ENCODE data around the gene ITGA6.
"Not testable (repeated sequence)": the region's sequence is repeated elsewhere in the genome, so short reads cannot be mapped to it uniquely, and the experiment has no call there.

ITGA6 gene

DNA sequence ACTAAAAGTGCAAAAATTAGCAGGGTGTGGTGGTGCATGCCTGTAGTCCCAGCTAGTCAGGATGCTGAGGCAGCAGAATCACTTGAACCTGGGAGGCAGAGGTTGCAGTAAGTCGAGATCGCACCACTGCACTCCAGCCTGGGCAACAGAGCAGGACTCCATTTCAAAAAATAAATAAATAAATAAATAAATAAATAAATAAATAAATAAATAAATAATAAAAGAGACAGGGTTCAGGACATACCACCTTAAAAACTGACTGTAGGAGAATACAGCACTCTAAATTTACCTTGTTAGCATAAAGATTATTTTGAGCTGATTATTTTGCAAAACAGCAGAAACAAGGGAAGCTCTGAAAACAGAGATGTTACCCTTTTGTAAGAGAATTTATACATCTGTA, 105.1 kb downstream of the ITGA6 start:
- not testable (repeated sequence) for DNase-seq

DNA sequence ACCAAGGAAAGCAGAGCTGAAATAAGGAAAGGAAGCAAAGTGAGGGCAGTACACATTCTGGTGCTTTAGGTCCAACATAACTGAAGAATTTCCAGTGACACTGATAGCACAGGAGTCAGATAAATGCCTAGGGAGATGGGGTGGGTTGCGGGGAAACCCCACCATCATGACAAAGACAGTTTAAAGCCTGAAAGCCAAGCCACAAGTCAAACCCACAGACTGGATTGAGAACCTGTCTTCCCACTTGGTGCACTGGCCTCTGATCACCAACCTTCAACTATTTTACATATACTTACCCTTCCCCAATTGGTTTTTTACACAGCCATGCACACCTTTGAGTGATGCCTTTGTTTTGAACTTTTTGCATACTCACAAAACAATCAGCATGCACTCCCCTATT, 106.3 kb downstream of the ITGA6 start:
- no peak for DNase-seq

DNA sequence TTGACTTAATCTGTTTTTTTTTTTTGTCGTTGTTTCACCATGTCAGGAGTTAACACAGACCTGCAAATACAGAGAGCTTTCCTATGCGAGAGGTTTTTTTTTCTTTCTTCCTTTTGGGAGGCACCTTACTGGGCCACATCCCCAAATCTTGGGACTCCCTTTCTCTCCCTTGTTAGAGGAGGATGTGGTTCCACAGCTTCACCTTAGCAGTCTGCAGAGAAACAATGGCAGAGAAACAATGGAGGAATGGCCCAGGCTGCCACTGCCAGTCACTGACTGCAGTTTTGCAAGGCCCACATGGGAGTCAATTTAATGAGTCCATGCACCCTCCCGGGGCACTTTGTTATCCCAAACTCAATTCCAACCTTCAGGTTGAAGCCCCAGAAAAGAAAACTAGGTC, 107.7 kb downstream of the ITGA6 start:
- DNase-seq: no peak

DNA sequence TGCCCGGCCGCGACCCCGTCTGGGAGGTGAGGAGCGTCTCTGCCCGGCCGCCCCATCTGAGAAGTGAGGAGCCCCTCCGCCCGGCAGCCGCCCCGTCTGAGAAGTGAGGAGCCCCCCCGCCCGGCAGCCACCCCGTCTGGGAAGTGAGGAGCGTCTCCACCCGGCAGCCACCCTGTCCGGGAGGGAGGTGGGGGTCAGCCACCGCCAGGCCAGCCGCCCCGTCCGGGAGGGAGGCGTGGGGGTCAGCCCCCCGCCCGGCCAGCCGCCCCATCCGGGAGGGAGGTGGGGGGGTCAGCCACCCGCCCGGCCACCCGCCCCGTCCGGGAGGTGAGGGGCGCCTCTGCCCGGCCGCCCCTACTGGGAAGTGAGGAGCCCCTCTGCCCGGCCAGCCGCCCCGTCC, 110.5 kb downstream of the ITGA6 start:
- not testable (repeated sequence) for DNase-seq

DNA sequence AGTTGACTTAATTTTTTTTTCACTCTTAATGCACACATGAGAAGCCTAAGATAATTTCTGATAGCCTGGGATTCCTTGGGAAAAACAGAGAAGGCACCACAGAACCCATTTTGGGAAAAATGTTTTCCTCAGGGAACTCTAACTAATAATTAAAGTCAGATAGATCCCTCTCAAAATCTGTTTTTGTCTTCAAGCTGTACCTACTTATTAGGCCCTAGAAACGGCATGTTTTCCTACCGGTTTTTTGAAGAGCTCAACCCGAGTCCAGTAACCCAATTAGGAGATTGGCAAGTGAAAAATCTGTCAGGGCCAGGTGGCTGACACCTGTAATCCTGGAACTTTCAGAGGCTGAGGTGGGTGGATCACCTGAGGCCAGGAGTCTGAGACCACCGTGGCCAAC, 112.4 kb downstream of the ITGA6 start:
- no peak for DNase-seq

DNA sequence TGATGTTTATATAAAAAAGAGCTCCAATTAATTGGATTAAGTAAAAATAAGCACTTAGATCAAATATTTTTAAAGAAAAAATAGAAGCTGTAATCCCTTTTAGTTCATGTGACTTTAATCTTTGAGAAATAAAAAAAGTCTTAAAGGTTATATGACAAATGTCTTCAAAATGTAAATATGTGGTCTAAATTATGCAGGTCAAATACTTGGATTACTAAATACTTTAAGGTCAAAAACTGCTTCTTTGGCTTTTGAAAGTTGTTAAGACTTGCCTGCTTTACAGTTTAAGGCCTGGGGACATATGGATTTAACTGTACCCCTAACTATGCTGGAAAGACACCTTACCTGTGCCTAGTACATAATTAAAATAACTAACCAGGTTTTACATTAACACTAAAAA, 113.0 kb downstream of the ITGA6 start:
- no peak for DNase-seq

DNA sequence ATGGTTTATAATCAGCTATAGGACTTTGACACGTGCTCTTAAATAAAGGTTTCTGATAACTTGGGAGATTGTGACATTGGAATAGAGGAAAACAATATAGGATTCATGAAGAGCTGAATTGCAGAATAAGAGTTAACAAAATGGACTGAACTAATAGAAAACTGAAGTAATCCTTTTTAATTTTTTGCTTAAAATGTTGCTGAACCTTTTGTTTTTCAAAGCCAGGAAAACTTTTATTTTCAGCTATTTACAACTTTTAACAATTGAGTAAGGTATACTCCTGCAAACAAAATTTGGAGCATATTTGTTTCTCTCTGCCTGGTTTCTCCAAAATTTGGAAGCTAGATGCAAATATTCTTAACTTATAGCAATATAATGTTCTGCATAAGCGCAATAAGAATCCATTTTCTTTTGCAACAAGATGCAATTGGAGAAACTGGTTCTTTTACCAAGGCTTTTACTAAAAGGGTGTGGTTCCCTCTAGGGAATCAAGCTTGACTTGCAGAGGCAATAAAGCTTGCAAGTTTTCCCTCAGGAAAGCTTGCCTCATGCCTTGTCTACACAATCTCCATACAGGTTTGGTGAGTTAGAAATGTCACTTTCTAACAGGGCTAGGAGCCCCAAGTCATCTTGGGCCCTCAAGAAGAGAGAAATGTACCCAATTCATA, 118.2 kb downstream of the ITGA6 start:
- no peak for DNase-seq

DNA sequence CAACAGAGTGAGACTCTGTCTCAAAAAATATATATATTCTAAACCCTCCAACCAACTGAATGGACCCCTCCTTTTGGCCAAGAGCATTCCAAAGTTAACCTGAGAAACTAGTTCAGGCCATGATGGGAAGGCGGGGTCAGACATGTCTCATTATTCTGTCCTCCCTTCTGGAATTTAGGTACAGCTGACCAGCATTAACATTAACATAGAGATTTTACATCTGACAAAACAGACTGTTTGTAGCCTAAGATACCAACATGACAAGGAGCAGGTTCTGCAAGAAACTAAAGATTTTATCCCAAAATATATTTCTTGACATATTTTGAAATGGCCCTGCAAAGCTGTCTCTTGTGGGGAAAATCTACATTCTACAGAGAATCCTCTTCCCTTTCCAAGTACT, 121.7 kb downstream of the ITGA6 start:
- no peak for DNase-seq

DNA sequence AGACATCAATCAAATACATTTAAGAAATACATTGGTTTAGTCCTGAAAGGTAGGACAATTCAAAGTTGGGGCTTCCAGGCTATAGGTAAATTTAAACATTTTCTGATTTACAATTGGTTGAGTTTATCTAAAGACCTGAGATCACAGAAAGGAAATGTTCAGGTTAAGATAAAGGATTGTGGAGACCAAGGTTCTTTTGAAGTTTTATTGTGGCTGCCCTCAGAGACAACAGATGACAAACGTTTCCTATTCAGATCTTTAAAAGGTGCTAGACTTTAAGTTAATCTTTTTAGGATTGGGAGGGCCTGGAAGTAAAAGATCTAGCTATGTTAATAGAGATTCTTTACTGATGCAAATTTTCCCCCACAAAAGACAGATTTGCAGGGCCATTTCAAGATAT, 122.4 kb downstream of the ITGA6 start:
- DNase-seq: not testable (repeated sequence)

DNA sequence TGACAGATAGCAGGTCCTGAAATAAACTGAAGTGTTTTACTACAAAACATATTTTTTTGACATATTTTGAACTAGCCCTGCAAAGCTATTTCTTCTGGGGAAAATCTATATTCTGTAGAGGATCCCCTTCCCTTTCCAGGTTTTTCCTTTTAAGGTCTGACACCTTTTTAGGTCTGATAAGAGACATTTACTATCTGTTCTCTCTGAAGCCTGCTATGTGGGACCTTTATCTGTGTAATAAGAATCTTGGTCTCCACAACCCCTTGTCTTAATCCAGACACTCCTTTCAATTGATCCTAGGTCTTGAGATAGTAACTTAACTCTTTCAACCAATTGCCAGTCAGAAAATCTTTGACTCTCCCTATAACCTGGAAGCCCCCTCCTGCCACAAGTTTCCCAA, 123.0 kb downstream of the ITGA6 start:
- DNase-seq: no peak

DNA sequence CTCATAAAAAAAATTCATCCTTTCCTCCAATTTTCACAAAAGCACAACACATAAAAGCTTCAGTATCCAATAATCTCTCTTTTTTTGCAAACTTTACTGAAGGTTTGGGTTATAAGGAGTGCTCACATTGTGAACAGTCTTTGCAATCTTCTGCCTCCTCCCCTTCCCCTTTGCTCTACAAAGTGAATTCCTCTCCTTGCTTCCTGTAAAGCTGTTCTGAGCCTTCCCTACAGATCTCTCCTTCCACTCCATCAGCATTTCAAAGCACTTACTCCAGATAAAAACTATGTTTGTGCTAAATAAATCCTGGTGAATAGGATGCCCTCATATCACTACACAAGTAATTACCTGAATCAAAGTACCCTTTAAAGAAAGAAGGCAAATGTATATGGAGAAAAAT, 123.9 kb downstream of the ITGA6 start:
- no peak for DNase-seq

DNA sequence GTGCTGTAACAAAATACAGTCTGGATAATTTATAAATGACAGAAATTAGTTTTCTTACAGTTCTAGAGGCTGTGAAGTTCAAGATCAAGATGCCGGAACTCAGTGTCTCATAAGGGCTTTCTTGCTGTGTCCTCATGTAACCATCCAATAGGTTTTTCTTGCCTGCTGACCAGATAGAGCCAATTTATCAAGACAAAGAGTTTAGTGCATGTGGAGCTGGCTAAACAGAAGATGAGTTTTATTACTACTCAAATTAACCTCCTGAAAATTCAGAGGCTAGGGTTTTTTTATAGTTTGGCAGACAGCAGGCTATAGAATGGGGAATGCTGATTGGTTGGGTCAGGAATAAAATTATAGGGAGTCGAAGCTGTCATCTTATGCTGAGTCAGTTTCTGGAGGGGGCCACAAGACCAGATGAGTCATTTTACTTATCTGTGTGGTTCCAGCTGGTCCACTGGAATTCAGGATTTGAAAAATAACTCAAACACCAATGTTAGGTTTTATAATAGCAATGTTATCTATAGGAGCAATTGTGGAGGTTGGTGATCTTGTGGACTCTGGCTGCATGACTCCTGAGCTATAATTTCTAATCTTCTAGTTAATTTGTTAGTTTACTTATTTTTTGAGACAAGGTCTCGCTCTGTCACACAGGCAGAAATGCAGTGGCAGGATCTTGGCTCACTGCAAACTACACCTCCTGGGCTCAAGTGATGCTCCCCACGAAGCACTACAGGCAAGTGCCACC, 125.3 kb downstream of the ITGA6 start:
- DNase-seq: no peak

DNA sequence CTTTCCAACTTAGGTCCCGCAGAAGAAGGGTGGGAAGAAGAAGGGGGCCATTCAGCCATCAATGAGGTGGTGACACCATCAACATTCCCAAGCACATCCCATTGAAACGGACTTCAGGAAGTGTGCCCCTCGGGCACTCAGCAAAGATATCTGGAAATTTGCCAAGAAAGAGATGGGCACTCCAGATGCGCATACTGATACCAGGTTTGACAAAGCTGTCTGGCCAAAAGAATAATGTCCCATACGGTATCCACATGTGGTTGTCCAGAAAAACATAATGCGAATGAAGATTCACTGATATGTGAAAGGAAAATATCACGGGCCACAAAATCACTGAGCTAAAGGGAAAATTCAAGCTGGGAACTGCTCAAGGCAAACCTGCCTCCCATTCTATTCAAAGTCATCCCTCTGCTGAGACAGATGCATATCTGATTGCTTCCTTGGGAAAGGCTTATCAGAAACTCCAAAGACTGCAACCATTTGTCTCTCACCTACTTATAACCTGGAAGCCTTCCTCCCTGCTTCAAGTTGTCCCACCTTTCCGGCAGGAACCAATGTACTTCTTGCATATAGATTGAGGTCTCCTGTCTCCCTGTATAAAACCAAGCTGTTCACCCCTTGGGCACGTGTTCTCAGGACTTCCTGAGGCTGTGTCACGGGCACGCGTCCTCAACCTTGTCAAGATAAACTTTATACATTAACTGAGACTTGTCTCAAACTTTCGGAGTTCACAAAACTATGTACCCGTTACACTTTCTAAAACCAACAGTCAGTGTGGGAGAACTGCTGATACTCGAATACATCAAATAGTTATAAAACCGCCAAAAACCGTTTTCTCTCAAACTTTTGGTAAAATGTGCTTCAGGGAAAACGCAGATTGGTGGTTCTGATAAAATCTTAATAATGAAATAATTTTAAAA, 127.2 kb downstream of the ITGA6 start:
- no peak for DNase-seq

DNA sequence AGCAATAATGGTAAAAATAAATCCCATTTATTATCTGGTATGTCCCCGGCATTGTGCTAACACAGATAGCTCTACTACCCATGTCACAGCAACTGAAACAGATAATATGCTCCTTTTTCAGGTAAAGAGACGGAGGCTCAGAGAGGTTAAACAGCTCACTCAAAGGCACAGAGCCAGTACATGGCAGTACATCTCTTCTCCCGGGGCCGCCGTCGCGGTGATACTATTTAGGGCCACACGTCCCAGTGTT, 127.8 kb downstream of the ITGA6 start:
- DNase-seq: no peak
